ENCODE data around the gene APELA. TPM values are rescaled to one million over a fixed set of nuclear protein-coding genes. Genes with fewer than 3 reads are reported as not detected.

APELA gene
- total RNA-seq, 3 donors from 2014 or later (not counting 1 experiment from before 2014, with no cell fraction given) = not detected

DNA sequence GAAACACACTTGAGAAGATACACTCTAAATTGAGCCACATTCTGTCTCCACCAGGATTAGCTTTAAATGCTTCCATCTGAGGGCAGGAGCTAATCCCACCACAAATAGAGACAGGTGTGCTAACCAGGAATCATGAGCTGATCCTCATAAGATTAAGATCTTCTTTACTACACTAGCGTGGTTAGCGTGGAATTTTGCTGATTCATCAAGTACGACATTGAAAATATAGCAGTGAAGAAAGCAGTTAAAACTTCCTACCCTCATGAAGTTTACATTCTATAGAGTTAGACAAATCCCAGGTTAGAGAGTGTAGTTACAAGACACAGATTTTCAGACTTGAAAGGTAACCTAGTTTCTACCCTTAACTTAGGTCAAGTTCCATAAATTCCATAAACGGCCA, 5.3 kb upstream of the APELA start:
- Mint-ChIP-seq H3K27me3 (ENCODE audit: low read depth in 2 of 2) (no peaks in the 10 kb centered on the region), H3K27ac (no peak overlapping the region), H3K36me3 (no peaks in the 10 kb centered on the region), H3K4me1 (no peaks in the 10 kb centered on the region), H3K4me3 (no peak overlapping the region), H3K9me3 (peaks cover 0 to 2% of the 10 kb centered on the region in 2 donors)
- no peak for ATAC-seq
- H3K9me3 ChIP-seq (ENCODE audit: control insufficient read depth, insufficient read depth, low read length) = no peaks in the 10 kb centered on the region
- no peak for DNase-seq
- no peaks in the 10 kb centered on the region for H3K27me3 ChIP-seq (ENCODE audit: control insufficient read depth, insufficient read depth, low read length)
- H3K4me3 ChIP-seq (ENCODE audit: low read length) = no peak overlapping the region
- 95% methylated on average over 2 of the region's 4 CpGs for WGBS (ENCODE audit: insufficient coverage)
- H3K27ac ChIP-seq (ENCODE audit: low read length) = no peak overlapping the region
- no peak for TF ChIP-seq CTCF (IDR thresholded peaks at IDR 0.05)
- intact Hi-C loops (cut with micrococcal nuclease) = no loop called here
- H3K4me1 ChIP-seq (ENCODE audit: control insufficient read depth, insufficient read depth, low read length) = no peaks in the 10 kb centered on the region
- no peaks in the 10 kb centered on the region for H3K36me3 ChIP-seq (ENCODE audit: control insufficient read depth, insufficient read depth, low read length)

- Histone ChIP-seq H3K36me3 (ENCODE audit: control insufficient read depth, insufficient read depth, low read length) (no peaks in the 10 kb centered on the region), H3K4me1 (ENCODE audit: control insufficient read depth, insufficient read depth, low read length) (no peaks in the 10 kb centered on the region), H3K4me3 (ENCODE audit: low read length) (no peak overlapping the region), H3K27me3 (ENCODE audit: control insufficient read depth, insufficient read depth, low read length) (no peaks in the 10 kb centered on the region), H3K27ac (ENCODE audit: low read length) (no peak overlapping the region), H3K9me3 (ENCODE audit: control insufficient read depth, insufficient read depth, low read length) (no peaks in the 10 kb centered on the region)
- DNase-seq = no peak
- no peak overlapping the region for H3K4me3 Mint-ChIP-seq
- no peaks in the 10 kb centered on the region for H3K4me1 Mint-ChIP-seq
- H3K27ac Mint-ChIP-seq = no peak overlapping the region
- intact Hi-C loops (cut with micrococcal nuclease) = no loop called here
- H3K27me3 Mint-ChIP-seq (ENCODE audit: low read depth in 2 of 2) = no peaks in the 10 kb centered on the region
- ATAC-seq = no peak
- H3K36me3 Mint-ChIP-seq = no peaks in the 10 kb centered on the region
- TF ChIP-seq CTCF (IDR thresholded peaks at IDR 0.05) = no peak
- 89% methylated on average over 3 of the region's 3 CpGs for WGBS (ENCODE audit: insufficient coverage)
- H3K9me3 Mint-ChIP-seq = peaks cover 0 to 2% of the 10 kb centered on the region in 2 donors
Observed at GRCh38 chr4:164872481-164872880, 4.5 kb upstream of the APELA start.

DNA sequence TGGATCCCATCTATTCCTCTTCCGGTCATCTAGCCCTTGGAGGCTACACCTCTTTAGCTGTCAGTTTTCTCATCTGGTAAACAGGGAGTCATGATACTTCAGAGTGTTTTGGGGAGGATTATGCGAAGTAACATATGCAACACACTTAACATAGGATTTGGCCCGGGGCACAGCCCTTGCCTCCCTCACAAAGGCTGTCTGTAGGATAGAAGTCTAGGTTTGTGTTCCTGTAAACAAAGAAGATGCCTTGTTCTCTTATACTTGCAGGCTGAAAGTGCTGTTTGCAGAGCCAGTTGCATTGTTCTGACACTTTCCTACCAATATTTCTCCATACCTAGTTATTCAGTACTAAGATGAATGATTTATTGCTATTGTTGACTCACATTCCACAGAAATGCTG, 2.2 kb upstream of the APELA start:
- no peak overlapping the region for H3K4me3 Mint-ChIP-seq
- Histone ChIP-seq H3K4me1 (ENCODE audit: control insufficient read depth, insufficient read depth, low read length) (no peaks in the 10 kb centered on the region), H3K27ac (ENCODE audit: low read length) (no peak overlapping the region), H3K27me3 (ENCODE audit: control insufficient read depth, insufficient read depth, low read length) (no peaks in the 10 kb centered on the region), H3K4me3 (ENCODE audit: low read length) (no peak overlapping the region), H3K36me3 (ENCODE audit: control insufficient read depth, insufficient read depth, low read length) (no peaks in the 10 kb centered on the region), H3K9me3 (ENCODE audit: control insufficient read depth, insufficient read depth, low read length) (no peaks in the 10 kb centered on the region)
- peaks cover 0 to 2% of the 10 kb centered on the region in 2 donors for H3K9me3 Mint-ChIP-seq
- H3K27ac Mint-ChIP-seq = no peak overlapping the region
- 90% methylated on average over 1 of the region's 3 CpGs for WGBS (ENCODE audit: insufficient coverage)
- no peaks in the 10 kb centered on the region for H3K27me3 Mint-ChIP-seq (ENCODE audit: low read depth in 2 of 2)
- no peak for TF ChIP-seq CTCF (IDR thresholded peaks at IDR 0.05)
- intact Hi-C loops (cut with micrococcal nuclease) = no loop called here
- no peaks in the 10 kb centered on the region for H3K4me1 Mint-ChIP-seq
- no peaks in the 10 kb centered on the region for H3K36me3 Mint-ChIP-seq
- ATAC-seq (no peak), DNase-seq (no peak)

GRCh38 chr4:164880489-164881262, 3.7 kb downstream of the APELA start:
- Mint-ChIP-seq H3K27me3 (ENCODE audit: low read depth in 2 of 2) (peaks cover 0 to 4% of the 10 kb centered on the region in 2 donors), H3K4me3 (no peak overlapping the region), H3K4me1 (no peaks in the 10 kb centered on the region), H3K9me3 (peaks cover 3 to 7% of the 10 kb centered on the region in 2 donors), H3K36me3 (no peaks in the 10 kb centered on the region), H3K27ac (no peak overlapping the region)
- DNase-seq (no peak), ATAC-seq (no peak)
- H3K36me3 ChIP-seq (ENCODE audit: control insufficient read depth, insufficient read depth, low read length) = no peaks in the 10 kb centered on the region
- WGBS (ENCODE audit: insufficient coverage) = 80% methylated on average over 1 of the region's 1 CpG
- no peak for TF ChIP-seq CTCF (IDR thresholded peaks at IDR 0.05)
- intact Hi-C loops (cut with micrococcal nuclease) = no loop called here
- no peaks in the 10 kb centered on the region for H3K4me1 ChIP-seq (ENCODE audit: control insufficient read depth, insufficient read depth, low read length)
- no peak overlapping the region for H3K4me3 ChIP-seq (ENCODE audit: low read length)
- H3K27me3 ChIP-seq (ENCODE audit: control insufficient read depth, insufficient read depth, low read length) = no peaks in the 10 kb centered on the region
- H3K27ac ChIP-seq (ENCODE audit: low read length) = no peak overlapping the region
- H3K9me3 ChIP-seq (ENCODE audit: control insufficient read depth, insufficient read depth, low read length) = no peaks in the 10 kb centered on the region
